OCI-LY1 (cell line): Measurements from ENCODE around the gene NR1D2.

ENCODE experiments used
- H2AFZ ChIP-seq: fragments of 200-600 bp; sonication (generic), shearing (Covaris generic); 2 replicates; pipeline ENCODE4 v1.6.0; 2014; ENCODE audit warnings: antibody characterized with exemption, mild to moderate bottlenecking, low read length
- H3F3A ChIP-seq: fragments of 200-600 bp; sonication (generic), shearing (Covaris generic); 2 replicates; pipeline ENCODE4 v1.6.0; 2014; ENCODE audit warnings: mild to moderate bottlenecking, antibody characterized with exemption, low read length, moderate library complexity; ENCODE audit not compliant: insufficient read depth
- H3K27ac ChIP-seq: fragments of 200-600 bp; sonication (generic); 2 replicates; pipeline ENCODE4 v1.5.1; 2014; ENCODE audit warnings: low read length, mixed run types, mild to moderate bottlenecking, low read depth; ENCODE audit not compliant: poor library complexity, severe bottlenecking
- H3K27me3 ChIP-seq: fragments of 200-600 bp; sonication (generic); 2 replicates; pipeline ENCODE4 v1.6.0; 2014; ENCODE audit warnings: antibody characterized with exemption, mild to moderate bottlenecking, low read length, moderate library complexity; ENCODE audit not compliant: insufficient read depth
- H3K36me3 ChIP-seq: fragments of 200-600 bp; sonication (generic); 2 replicates; pipeline ENCODE4 v1.6.1; 2014; ENCODE audit warnings: mild to moderate bottlenecking, antibody characterized with exemption, low read length, moderate library complexity, mixed read lengths; ENCODE audit not compliant: insufficient read depth
- H3K4me1 ChIP-seq: fragments of 200-600 bp; sonication (generic); 2 replicates; pipeline ENCODE4 v1.5.1; 2014; ENCODE audit warnings: mild to moderate bottlenecking, low read length, moderate library complexity; ENCODE audit not compliant: insufficient read depth, severe bottlenecking
- H3K4me2 ChIP-seq: fragments of 200-600 bp; sonication (generic), shearing (Covaris generic); 2 replicates; pipeline ENCODE4 v1.6.1; 2014; ENCODE audit warnings: low read length
- H3K4me3 ChIP-seq: fragments of 200-600 bp; sonication (generic); 2 replicates; pipeline ENCODE4 v1.5.1; 2014; ENCODE audit warnings: low read length, low read depth, mild to moderate bottlenecking, mixed read lengths; ENCODE audit not compliant: poor library complexity, severe bottlenecking
- H3K79me2 ChIP-seq: fragments of 200-600 bp; shearing (Covaris generic); 2 replicates; pipeline ENCODE4 v1.6.1; 2016; ENCODE audit warnings: mixed run types, low read length, mixed read lengths; ENCODE audit not compliant: insufficient read depth
- H3K9ac ChIP-seq: fragments of 200-600 bp; sonication (generic), shearing (Covaris generic); 2 replicates; pipeline ENCODE4 v1.6.1; 2014; ENCODE audit warnings: mild to moderate bottlenecking, low read length, mixed read lengths
- H3K9me2 ChIP-seq: fragments of 200-600 bp; sonication (generic), shearing (Covaris generic); 2 replicates; pipeline ENCODE4 v1.6.1; 2014; ENCODE audit warnings: low read depth, mild to moderate bottlenecking, low read length, mixed read lengths
- H3K9me3 ChIP-seq: fragments of 200-600 bp; shearing (Covaris generic); 2 replicates; pipeline ENCODE4 v1.6.1; 2014; ENCODE audit warnings: low read length, mixed read lengths
- H4K20me1 ChIP-seq: fragments of 200-600 bp; sonication (generic), shearing (Covaris generic); 2 replicates; pipeline ENCODE4 v1.6.0; 2016; ENCODE audit warnings: mild to moderate bottlenecking, low read length; ENCODE audit not compliant: insufficient read depth
- CTCF ChIP-seq: fragments of 200-600 bp; sonication (generic), shearing (Covaris generic); IDR thresholded peaks from 2 replicates; pipeline ENCODE4 v1.5.1; 2017; ENCODE audit warnings: mild to moderate bottlenecking, antibody characterized with exemption, low read length, moderate library complexity, mixed read lengths
- EZH2 ChIP-seq: fragments of 200-600 bp; sonication (generic), shearing (Covaris generic); IDR thresholded peaks from 2 replicates; pipeline ENCODE4 v1.8.0; 2017; ENCODE audit warnings: borderline replicate concordance, mixed run types, mild to moderate bottlenecking, antibody characterized with exemption, low read length, moderate library complexity, mixed read lengths

NR1D2 gene

GRCh38 chr3:24019585-24019984 is 74.5 kb downstream of the NR1D2 start:
- no peak for TF ChIP-seq CTCF
- TF ChIP-seq EZH2 = no peak
- H3K9me2 ChIP-seq = no peaks in the 10 kb centered on the region
- no peaks in the 10 kb centered on the region for H3K4me1 ChIP-seq
- H3K27me3 ChIP-seq = no peaks in the 10 kb centered on the region
- H3K27ac ChIP-seq = no peak overlapping the region
- H3F3A ChIP-seq = no peaks in the 10 kb centered on the region
- H3K9ac ChIP-seq = no peak overlapping the region
- no peak overlapping the region for H3K4me3 ChIP-seq
- H4K20me1 ChIP-seq = no peaks in the 10 kb centered on the region
- no peaks in the 10 kb centered on the region for H3K36me3 ChIP-seq
- no peaks in the 10 kb centered on the region for H3K9me3 ChIP-seq
- H3K4me2 ChIP-seq = no peak overlapping the region
- no peak overlapping the region for H2AFZ ChIP-seq
- no peaks in the 10 kb centered on the region for H3K79me2 ChIP-seq

- Histone ChIP-seq H2AFZ (no peak overlapping the region), H3K9ac (no peak overlapping the region), H3K4me3 (no peak overlapping the region), H3K4me2 (no peak overlapping the region), H3K79me2 (no peaks in the 10 kb centered on the region), H4K20me1 (no peaks in the 10 kb centered on the region), H3K36me3 (no peaks in the 10 kb centered on the region), H3K27ac (no peak overlapping the region), H3K27me3 (no peaks in the 10 kb centered on the region), H3K4me1 (no peaks in the 10 kb centered on the region), H3K9me3 (no peaks in the 10 kb centered on the region), H3K9me2 (no peaks in the 10 kb centered on the region), H3F3A (no peaks in the 10 kb centered on the region)
- TF ChIP-seq CTCF (no peak), EZH2 (no peak)
Observed at GRCh38 chr3:24020036-24020691, 75.1 kb downstream of the NR1D2 start.

GRCh38 chr3:24023197-24023596 is 78.1 kb downstream of the NR1D2 start:
- TF ChIP-seq EZH2 (no peak), CTCF (no peak)
- Histone ChIP-seq H3K4me1 (no peaks in the 10 kb centered on the region), H3K36me3 (no peaks in the 10 kb centered on the region), H3K27me3 (no peaks in the 10 kb centered on the region), H2AFZ (no peak overlapping the region), H3K9ac (no peak overlapping the region), H3F3A (no peaks in the 10 kb centered on the region), H3K4me2 (no peak overlapping the region), H3K9me2 (no peaks in the 10 kb centered on the region), H3K79me2 (no peaks in the 10 kb centered on the region), H3K9me3 (no peaks in the 10 kb centered on the region), H3K4me3 (no peak overlapping the region), H4K20me1 (no peaks in the 10 kb centered on the region), H3K27ac (no peak overlapping the region)
